Cardiac fibroblast (primary cell): ENCODE measurements around the gene RBM42.
"Not testable (repeated sequence)": the region's sequence is repeated elsewhere in the genome, so short reads cannot be mapped to it uniquely, and the experiment has no call there.

Experiments
- DNase-seq, 2 donors: peaks; one replicate each; pipeline versions ENCODE4 v3.0.0 to v3.0.0-alpha.2; 2010; ENCODE audit warnings: low read depth in 2 of 2
- H3K4me3 ChIP-seq, 2 donors: replicated peaks in 1 of 2; 1 replicate in 1 of 2; 2 replicates in 1 of 2; pipeline ENCODE4 v1.5.1; 2011; ENCODE audit warnings: low read depth in 2 of 2, low read length in 2 of 2, mild to moderate bottlenecking in 2 of 2, moderate library complexity in 1 of 2
- TF ChIP-seq, protein P1 (sequence below): IDR thresholded peaks from one replicate; pipeline ENCODE4 v1.5.1; 2011; ENCODE audit warnings: low read depth, mild to moderate bottlenecking, low read length, inconsistent platforms

RBM42 gene

DNA sequence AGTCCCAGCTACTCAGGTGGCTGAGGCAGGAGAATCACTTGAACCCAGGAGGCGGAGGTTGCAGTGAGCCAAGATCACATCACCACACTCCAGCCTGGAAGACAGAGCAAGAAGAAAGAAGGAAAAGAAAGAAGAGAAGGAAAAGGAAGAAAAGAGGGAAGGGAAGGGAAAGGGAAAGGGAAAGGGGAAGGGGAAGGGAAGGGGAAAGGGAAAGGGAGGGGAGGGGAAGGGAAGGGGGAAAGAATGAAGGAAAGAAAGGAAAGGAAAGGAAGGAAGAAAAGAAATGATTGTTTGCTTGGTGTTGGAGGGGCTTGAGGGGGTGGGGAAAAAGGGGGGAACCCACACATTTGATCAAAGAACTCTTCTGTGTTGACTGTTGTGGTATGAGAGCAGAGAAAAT lies 32.9 kb upstream of the RBM42 start:
- no peak overlapping the region for H3K4me3 ChIP-seq
- DNase-seq = no peak
- TF ChIP-seq, protein P1, sequence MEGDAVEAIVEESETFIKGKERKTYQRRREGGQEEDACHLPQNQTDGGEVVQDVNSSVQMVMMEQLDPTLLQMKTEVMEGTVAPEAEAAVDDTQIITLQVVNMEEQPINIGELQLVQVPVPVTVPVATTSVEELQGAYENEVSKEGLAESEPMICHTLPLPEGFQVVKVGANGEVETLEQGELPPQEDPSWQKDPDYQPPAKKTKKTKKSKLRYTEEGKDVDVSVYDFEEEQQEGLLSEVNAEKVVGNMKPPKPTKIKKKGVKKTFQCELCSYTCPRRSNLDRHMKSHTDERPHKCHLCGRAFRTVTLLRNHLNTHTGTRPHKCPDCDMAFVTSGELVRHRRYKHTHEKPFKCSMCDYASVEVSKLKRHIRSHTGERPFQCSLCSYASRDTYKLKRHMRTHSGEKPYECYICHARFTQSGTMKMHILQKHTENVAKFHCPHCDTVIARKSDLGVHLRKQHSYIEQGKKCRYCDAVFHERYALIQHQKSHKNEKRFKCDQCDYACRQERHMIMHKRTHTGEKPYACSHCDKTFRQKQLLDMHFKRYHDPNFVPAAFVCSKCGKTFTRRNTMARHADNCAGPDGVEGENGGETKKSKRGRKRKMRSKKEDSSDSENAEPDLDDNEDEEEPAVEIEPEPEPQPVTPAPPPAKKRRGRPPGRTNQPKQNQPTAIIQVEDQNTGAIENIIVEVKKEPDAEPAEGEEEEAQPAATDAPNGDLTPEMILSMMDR = no peak

DNA sequence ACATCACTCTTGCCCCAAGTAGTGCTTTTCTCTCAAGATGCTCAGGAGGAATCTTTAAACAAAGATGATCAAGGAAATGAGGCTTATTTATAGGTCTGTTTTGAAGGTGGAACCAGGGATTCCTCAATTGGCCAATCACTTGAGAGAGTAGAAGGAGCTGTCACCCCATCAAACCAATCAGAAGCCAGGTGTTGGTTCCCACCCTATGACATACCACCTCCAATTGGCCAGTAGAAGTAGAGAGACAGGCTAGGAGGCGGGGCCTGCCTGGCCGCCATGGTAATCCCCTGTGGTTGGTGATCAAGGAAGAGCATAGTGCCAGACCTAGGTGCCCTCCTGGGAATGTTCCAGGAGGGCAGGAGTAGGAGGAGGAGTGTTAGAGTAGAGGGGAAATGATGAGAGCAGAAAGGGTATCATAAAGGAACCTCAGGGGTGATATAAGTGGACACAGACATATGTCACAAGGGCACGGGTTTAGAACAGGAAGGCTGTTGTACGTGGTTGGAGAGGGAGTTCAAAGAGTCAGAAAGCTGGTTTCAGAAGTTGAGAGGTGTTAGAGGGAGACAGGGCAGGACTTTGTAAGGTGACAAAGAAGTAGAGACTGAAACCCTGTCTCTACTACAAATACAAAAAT lies 32.4 kb upstream of the RBM42 start:
- no peak overlapping the region for H3K4me3 ChIP-seq
- DNase-seq = peak in 1 of 2 donors; percentile 33
- TF ChIP-seq, protein P1 = no peak

GRCh38 chr19:35601971-35602370 lies 26.9 kb upstream of the RBM42 start:
- no peak for DNase-seq
- no peak overlapping the region for H3K4me3 ChIP-seq
- TF ChIP-seq, protein P1 = no peak

GRCh38 chr19:35604436-35604835 lies 24.4 kb upstream of the RBM42 start:
- H3K4me3 ChIP-seq, DNase-seq: not testable (repeated sequence)

- not testable (repeated sequence) for H3K4me3 ChIP-seq, DNase-seq
These were observed 21.7 kb upstream of the RBM42 start for GRCh38 chr19:35607170-35607569.

- no peak for DNase-seq
- TF ChIP-seq, protein P1 = no peak
- H3K4me3 ChIP-seq = no peak overlapping the region
These were observed 21.2 kb upstream of the RBM42 start for GRCh38 chr19:35607661-35608060.

- DNase-seq = peak in 1 of 2 donors; percentile 9
- no peak overlapping the region for H3K4me3 ChIP-seq
- TF ChIP-seq, protein P1 = no peak
These were observed 20.6 kb upstream of the RBM42 start for GRCh38 chr19:35608251-35608650.

DNA sequence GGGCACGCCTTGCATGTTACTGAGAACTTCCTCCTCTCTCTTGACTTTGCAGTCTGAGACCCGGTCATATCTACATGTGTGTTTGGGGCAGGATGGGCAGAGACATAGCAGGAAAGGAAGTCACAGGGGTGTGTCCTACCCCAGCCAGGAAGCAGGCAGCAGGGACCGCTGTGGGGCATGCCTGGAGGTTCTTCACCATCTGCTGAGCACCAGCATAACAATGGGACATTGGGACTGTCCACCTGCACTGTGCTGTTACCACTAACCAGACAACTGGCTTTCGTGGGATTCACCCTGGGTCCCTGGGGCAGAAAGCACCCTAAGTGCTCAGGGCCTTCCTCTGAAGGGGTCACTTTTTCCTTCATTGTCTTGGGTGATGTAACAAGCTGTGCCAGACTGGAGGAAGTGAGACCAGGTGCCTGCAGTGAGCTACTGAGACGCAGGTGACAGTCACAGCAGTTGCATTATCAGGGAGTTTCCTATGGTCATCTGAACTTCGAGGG lies 18.9 kb upstream of the RBM42 start:
- no peak for DNase-seq
- TF ChIP-seq, protein P1 = no peak
- H3K4me3 ChIP-seq = no peak overlapping the region
